GM08714 (cell line): ENCODE data around the gene DUSP5.
"Not testable (repeated sequence)": the region's sequence is repeated elsewhere in the genome, so short reads cannot be mapped to it uniquely, and the experiment has no call there.

Experiments used
- H3K4me3 ChIP-seq: fragments of 200-500 bp; sonication (Bioruptor generic); 2 replicates; pipeline ENCODE4 v1.5.1; 2014; ENCODE audit warnings: mild to moderate bottlenecking, low read length, inconsistent platforms
- ZNF274 ChIP-seq: IDR thresholded peaks from 2 replicates; pipeline ENCODE4 v1.6.1; 2012; ENCODE audit warnings: mild to moderate bottlenecking, low read depth, low read length

DUSP5 gene

GRCh38 chr10:110513949-110514348 lies 16.2 kb downstream of the DUSP5 start:
- H3K4me3 ChIP-seq = no peak overlapping the region
- no peak for TF ChIP-seq ZNF274

GRCh38 chr10:110514848-110515247 lies 17.1 kb downstream of the DUSP5 start:
- H3K4me3 ChIP-seq = no peak overlapping the region
- TF ChIP-seq ZNF274 = no peak

- TF ChIP-seq ZNF274 = no peak
- no peak overlapping the region for H3K4me3 ChIP-seq
Measured at GRCh38 chr10:110516815-110517492, 19.2 kb downstream of the DUSP5 start.

GRCh38 chr10:110522365-110522988 lies 24.8 kb downstream of the DUSP5 start:
- no peak for TF ChIP-seq ZNF274
- H3K4me3 ChIP-seq = no peak overlapping the region

GRCh38 chr10:110523736-110524135 lies 26.0 kb downstream of the DUSP5 start:
- no peak for TF ChIP-seq ZNF274
- no peak overlapping the region for H3K4me3 ChIP-seq

- no peak for TF ChIP-seq ZNF274
- H3K4me3 ChIP-seq = no peak overlapping the region
Measured at GRCh38 chr10:110524179-110524858, 26.6 kb downstream of the DUSP5 start.

- H3K4me3 ChIP-seq = no peak overlapping the region
- TF ChIP-seq ZNF274 = no peak
Measured at GRCh38 chr10:110524859-110525232, 27.1 kb downstream of the DUSP5 start.

GRCh38 chr10:110525349-110526260 lies 27.9 kb downstream of the DUSP5 start:
- TF ChIP-seq ZNF274 = no peak

GRCh38 chr10:110527731-110528171 lies 30.0 kb downstream of the DUSP5 start:
- TF ChIP-seq ZNF274 = no peak

More at GRCh38 chr10:110525349-110526260, 27.9 kb downstream of the DUSP5 start:
- no peak overlapping the region for H3K4me3 ChIP-seq

GRCh38 chr10:110528224-110528996 lies 30.7 kb downstream of the DUSP5 start:
- no peak overlapping the region for H3K4me3 ChIP-seq
- no peak for TF ChIP-seq ZNF274

More at GRCh38 chr10:110527731-110528171, 30.0 kb downstream of the DUSP5 start:
- no peak overlapping the region for H3K4me3 ChIP-seq

GRCh38 chr10:110528997-110529524 lies 31.4 kb downstream of the DUSP5 start:
- not testable (repeated sequence) for H3K4me3 ChIP-seq

- no peak overlapping the region for H3K4me3 ChIP-seq
- TF ChIP-seq ZNF274 = no peak
Measured at GRCh38 chr10:110529596-110530011, 31.9 kb downstream of the DUSP5 start.
